GM18868 (cell line): ENCODE measurements around the gene TIMM9.
"Not testable (repeated sequence)": the region's sequence is repeated elsewhere in the genome, so short reads cannot be mapped to it uniquely, and the experiment has no call there.

Experiments used
- ATAC-seq: cut with Tn5 transposase; IDR thresholded peaks from one replicate; pipeline ENCODE4 v1.9.1; 2021; ENCODE audit warnings: mild to moderate bottlenecking, moderate library complexity; ENCODE audit not compliant: unreplicated experiment

Gene TIMM9

GRCh38 chr14:58427281-58428117, at the start of gene TIMM9, which contains the start of gene KIAA0586:
TSS of gene TIMM9 (minus strand) at chr14:58427531. CDS start at chr14:58411945, 15,586 bp downstream.
TSS of gene KIAA0586 (plus strand) at chr14:58427719. CDS start at chr14:58428265, 546 bp downstream.
- ATAC-seq, result peak; percentile 90

GRCh38 chr14:58476320-58476719, 49.0 kb upstream of the TIMM9 start:
- no peak for ATAC-seq

GRCh38 chr14:58469309-58469708, 42.0 kb upstream of the TIMM9 start:
- no peak for ATAC-seq

- ATAC-seq, result no peak
Measured at GRCh38 chr14:58467575-58467974, 40.2 kb upstream of the TIMM9 start.

GRCh38 chr14:58466459-58466858, 39.1 kb upstream of the TIMM9 start:
- ATAC-seq, result no peak

GRCh38 chr14:58465421-58465820, 38.1 kb upstream of the TIMM9 start:
- ATAC-seq, result no peak

GRCh38 chr14:58464652-58465051, 37.3 kb upstream of the TIMM9 start:
- no peak for ATAC-seq

- no peak for ATAC-seq
Measured at GRCh38 chr14:58463147-58463546, 35.8 kb upstream of the TIMM9 start.

GRCh38 chr14:58460772-58461171, 33.4 kb upstream of the TIMM9 start:
- ATAC-seq, result no peak

GRCh38 chr14:58455593-58456265, 28.4 kb upstream of the TIMM9 start:
- no peak for ATAC-seq

- no peak for ATAC-seq
Measured at GRCh38 chr14:58444627-58445026, 17.3 kb upstream of the TIMM9 start.

- ATAC-seq, result no peak
Measured at GRCh38 chr14:58439476-58439875, 12.1 kb upstream of the TIMM9 start.

GRCh38 chr14:58430156-58430555, 2.8 kb upstream of the TIMM9 start:
- no peak for ATAC-seq

GRCh38 chr14:58428118-58428683, 870 bp upstream of the TIMM9 start:
- ATAC-seq, result no peak

- peak; percentile 38 for ATAC-seq
Measured at GRCh38 chr14:58426670-58427280, 556 bp downstream of the TIMM9 start.

- not testable (repeated sequence) for ATAC-seq
Measured at GRCh38 chr14:58416934-58417333, 10.4 kb downstream of the TIMM9 start.

GRCh38 chr14:58415636-58416547, 11.4 kb downstream of the TIMM9 start:
- no peak for ATAC-seq

- no peak for ATAC-seq
Measured at GRCh38 chr14:58414845-58415244, 12.5 kb downstream of the TIMM9 start.

- ATAC-seq, result no peak
Measured at GRCh38 chr14:58408681-58409215, 18.6 kb downstream of the TIMM9 start.

GRCh38 chr14:58401587-58401986, 25.7 kb downstream of the TIMM9 start:
- no peak for ATAC-seq
